Panc1 (cell line): ENCODE measurements around the gene ROPN1L. TPM values are rescaled to one million over a fixed set of nuclear protein-coding genes. Genes with fewer than 3 reads are reported as not detected.
A peak's percentile ranks its signal among the peaks of the same experiment; 100 is the strongest.

Experiments
- ATAC-seq: fragments of 200-7000 bp; cut with Tn5 transposase; 2 replicates; pipeline ENCODE4 v1.9.1; 2020; ENCODE audit warnings: mild to moderate bottlenecking, moderate library complexity
- BruUV-seq: library from RNA; stranded (reverse); fragments of 400-500 nt; replicated peaks from 2 replicates; lab custom pipeline; 2021; lab: Mats Ljungman, UMichigan
- CTCF ChIA-PET: fragments of 300-600 bp; sonication (Branson Sonifier 250); formaldehyde crosslinking; loops from one replicate; lab custom pipeline; 2022; ENCODE audit warnings: antibody characterized with exemption; lab: Charles Lee
- POLR2A ChIA-PET: fragments of 300-600 bp; sonication (Branson Sonifier 250); formaldehyde crosslinking; loops from one replicate; lab custom pipeline; 2022; ENCODE audit warnings: antibody characterized with exemption; lab: Charles Lee
- DNase-seq: peaks from one replicate; pipeline ENCODE4 v3.0.0-alpha.2; 2010; ENCODE audit warnings: low read depth, low spot score
- H3K27ac ChIP-seq: 2 replicates; pipeline ENCODE4 v1.5.1; 2011; ENCODE audit warnings: mild to moderate bottlenecking, low read length, inconsistent platforms
- H3K27me3 ChIP-seq: fragments of 200-500 bp; sonication (Bioruptor generic); 2 replicates; pipeline ENCODE4 v1.6.0; 2014; ENCODE audit warnings: low read length, inconsistent platforms; ENCODE audit not compliant: control insufficient read depth, insufficient read depth
- H3K36me3 ChIP-seq: fragments of 200-500 bp; sonication (Bioruptor generic); 2 replicates; pipeline ENCODE4 v1.5.1; 2014; ENCODE audit warnings: inconsistent platforms, mild to moderate bottlenecking, low read length, moderate library complexity; ENCODE audit not compliant: control insufficient read depth, insufficient read depth
- H3K4me1 ChIP-seq: 2 replicates; pipeline ENCODE4 v1.5.1; 2011; ENCODE audit warnings: inconsistent platforms, mild to moderate bottlenecking, low read length, moderate library complexity; ENCODE audit not compliant: control insufficient read depth, insufficient read depth
- H3K4me3 ChIP-seq, 2 experiments: 2 replicates each; pipeline ENCODE4 v1.5.1; 2011 to 2012; ENCODE audit warnings: low read depth in 2 of 2, low read length in 2 of 2, mild to moderate bottlenecking in 2 of 2, inconsistent platforms in 1 of 2, moderate library complexity in 1 of 2
- H3K9me3 ChIP-seq: fragments of 200-500 bp; sonication (Bioruptor generic); 2 replicates; pipeline ENCODE4 v1.5.1; 2014; ENCODE audit warnings: low read depth, mild to moderate bottlenecking, inconsistent platforms, low read length, moderate library complexity; ENCODE audit not compliant: control insufficient read depth, insufficient read depth
- CTCF ChIP-seq: fragments of 450-650 bp; IDR thresholded peaks from 2 replicates; pipeline ENCODE4 v1.5.1; 2017; ENCODE audit warnings: mild to moderate bottlenecking
- POLR2AphosphoS5 ChIP-seq: IDR thresholded peaks from 2 replicates; pipeline ENCODE4 v1.6.1; 2012; ENCODE audit warnings: mild to moderate bottlenecking, low read depth, low read length, moderate library complexity
- REST ChIP-seq, 2 experiments: IDR thresholded peaks; 2 replicates each; pipeline ENCODE4 v1.6.1; 2011 to 2012; ENCODE audit warnings: low read depth in 2 of 2, control low read depth in 1 of 2, low read length in 1 of 2, mild to moderate bottlenecking in 1 of 2, moderate library complexity in 1 of 2; ENCODE audit not compliant: insufficient read depth in 1 of 2
- SIN3A ChIP-seq: IDR thresholded peaks from 2 replicates; pipeline ENCODE4 v1.6.1; 2012; ENCODE audit warnings: low read depth, mild to moderate bottlenecking, low read length, moderate library complexity, borderline replicate concordance; ENCODE audit not compliant: insufficient read depth
- TCF7L2 ChIP-seq: IDR thresholded peaks from 2 replicates; pipeline ENCODE4 v1.6.1; 2011; ENCODE audit warnings: mild to moderate bottlenecking, low read depth, low read length, inconsistent platforms
- in situ Hi-C: cut with HindIII; loops from 2 replicates; pipeline ENCODE4 v1.10.0; 2016; ENCODE audit warnings: low sequenced_read_pairs, low pct_unique_long_range_greater_than_20kb
- intact Hi-C: fragments of 100-400 bp; cut with micrococcal nuclease; formaldehyde crosslinking; loops from one replicate; pipeline ENCODE4 v1.10.0; 2022; ENCODE audit not compliant: unreplicated experiment
- total RNA-seq: library from RNA; stranded (reverse); gene quantifications from one replicate; pipeline ENCODE4 v1.2.1, GENCODE V29; 2021; ENCODE audit not compliant: unreplicated experiment

ROPN1L gene
- total RNA-seq, 1 experiment from 2014 or later, result 3.0 TPM

GRCh38 chr5:10440367-10440990 lies 1.2 kb upstream of the ROPN1L start:
- H3K9me3 ChIP-seq, result no peaks in the 10 kb centered on the region
- DNase-seq (no peak), ATAC-seq (no peak)
- peaks cover 8% of the 10 kb centered on the region for H3K36me3 ChIP-seq
- H3K27ac ChIP-seq, result peak overlapping the region; percentile 81
- peaks cover 12% of the 10 kb centered on the region; the same call in 1 of the 2 replicates for H3K4me1 ChIP-seq
- TF ChIP-seq REST (IDR thresholded peaks at IDR 0.05; ENCODE audit: insufficient read depth in 1 of 2, low read depth in 2 of 2, low read length in 1 of 2) (no peak), SIN3A (no peak), POLR2AphosphoS5 (no peak), TCF7L2 (no peak), CTCF (no peak)
- no peaks in the 10 kb centered on the region for H3K27me3 ChIP-seq
- in situ Hi-C loops, result no loop called here
- peak overlapping the region; percentile 66 to 87 for H3K4me3 ChIP-seq
- BruUV-seq, result no TSS peak
- ChIA-PET CTCF (interaction anchor here (0.8 kb wide), 1 partner anchor 187 kb away, joined by 3 read pairs; no protein-coding TSS in a partner anchor), POLR2A (no interaction called here)
- intact Hi-C loops, result no loop called here

- DNase-seq (no peak), ATAC-seq (peak; percentile 77)
- 0 out of 4 replicates have a peak, but pooled peaks of 1 of the 2 experiments have one; percentile 38 for TF ChIP-seq REST (IDR thresholded peaks at IDR 0.05; ENCODE audit: insufficient read depth in 1 of 2, low read depth in 2 of 2, low read length in 1 of 2)
- no peak for TF ChIP-seq POLR2AphosphoS5
- Histone ChIP-seq H3K4me3 (peak overlapping the region; percentile 66 to 87), H3K4me1 (peaks cover 12% of the 10 kb centered on the region; the same call in 1 of the 2 replicates), H3K27ac (peak overlapping the region; percentile 60), H3K9me3 (no peaks in the 10 kb centered on the region), H3K36me3 (peaks cover 2% of the 10 kb centered on the region), H3K27me3 (no peaks in the 10 kb centered on the region)
- in situ Hi-C loops, result no loop called here
- CTCF ChIA-PET, result no interaction called here
- intact Hi-C loops, result no loop called here
- BruUV-seq, result no TSS peak
- POLR2A ChIA-PET, result interaction anchor here (0.6 kb wide), 4 partner anchors 149 to 1982 kb away, joined by 4 to 8 read pairs (median 6); no protein-coding TSS in a partner anchor
Measured at GRCh38 chr5:10441992-10442435, 335 bp downstream of the ROPN1L start.
